ENCODE results near the gene BOK.

DNA sequence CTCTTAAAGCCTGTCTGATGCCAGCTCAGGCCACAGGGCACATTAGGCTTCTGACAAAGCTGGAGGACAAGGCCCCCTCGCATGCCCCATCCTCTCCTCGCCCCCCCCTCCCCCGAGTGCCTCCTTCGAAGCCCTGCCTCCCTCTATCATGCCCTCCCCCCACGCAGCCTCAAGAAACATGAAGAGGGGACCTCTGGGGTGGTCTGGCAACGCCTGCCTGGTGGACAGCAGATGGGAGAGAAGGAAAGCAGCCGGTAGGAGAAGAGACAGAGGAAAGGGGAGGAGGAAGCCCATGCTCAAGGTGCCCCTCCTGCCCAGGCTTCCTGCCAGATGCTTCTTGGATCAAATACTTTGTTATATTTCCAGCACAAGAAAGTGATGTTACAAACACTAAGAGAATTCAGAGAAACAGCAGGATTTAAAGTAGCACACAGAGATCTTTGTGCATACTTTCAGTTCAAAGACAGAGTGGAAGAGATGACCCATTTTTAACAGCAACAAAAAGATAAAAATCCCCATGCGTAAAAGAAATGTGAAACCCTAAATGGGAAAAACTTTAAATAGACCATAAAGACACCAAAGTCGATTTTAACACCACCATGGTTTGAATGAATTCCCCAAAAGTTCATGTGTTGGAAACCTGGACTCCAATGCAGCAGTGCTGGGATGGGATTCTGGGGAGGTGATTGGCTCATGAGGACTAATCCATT is 19.0 kb downstream of the BOK start:
- TF ChIP-seq, protein P1, sequence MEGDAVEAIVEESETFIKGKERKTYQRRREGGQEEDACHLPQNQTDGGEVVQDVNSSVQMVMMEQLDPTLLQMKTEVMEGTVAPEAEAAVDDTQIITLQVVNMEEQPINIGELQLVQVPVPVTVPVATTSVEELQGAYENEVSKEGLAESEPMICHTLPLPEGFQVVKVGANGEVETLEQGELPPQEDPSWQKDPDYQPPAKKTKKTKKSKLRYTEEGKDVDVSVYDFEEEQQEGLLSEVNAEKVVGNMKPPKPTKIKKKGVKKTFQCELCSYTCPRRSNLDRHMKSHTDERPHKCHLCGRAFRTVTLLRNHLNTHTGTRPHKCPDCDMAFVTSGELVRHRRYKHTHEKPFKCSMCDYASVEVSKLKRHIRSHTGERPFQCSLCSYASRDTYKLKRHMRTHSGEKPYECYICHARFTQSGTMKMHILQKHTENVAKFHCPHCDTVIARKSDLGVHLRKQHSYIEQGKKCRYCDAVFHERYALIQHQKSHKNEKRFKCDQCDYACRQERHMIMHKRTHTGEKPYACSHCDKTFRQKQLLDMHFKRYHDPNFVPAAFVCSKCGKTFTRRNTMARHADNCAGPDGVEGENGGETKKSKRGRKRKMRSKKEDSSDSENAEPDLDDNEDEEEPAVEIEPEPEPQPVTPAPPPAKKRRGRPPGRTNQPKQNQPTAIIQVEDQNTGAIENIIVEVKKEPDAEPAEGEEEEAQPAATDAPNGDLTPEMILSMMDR (IDR thresholded peaks at IDR 0.05), result no peak
- no peak for TF ChIP-seq POLR2A (IDR thresholded peaks at IDR 0.05)

Data from vagina (tissue), 2 donors.